ENCODE measurements around the gene CACNA2D2.

The CACNA2D2 gene

DNA sequence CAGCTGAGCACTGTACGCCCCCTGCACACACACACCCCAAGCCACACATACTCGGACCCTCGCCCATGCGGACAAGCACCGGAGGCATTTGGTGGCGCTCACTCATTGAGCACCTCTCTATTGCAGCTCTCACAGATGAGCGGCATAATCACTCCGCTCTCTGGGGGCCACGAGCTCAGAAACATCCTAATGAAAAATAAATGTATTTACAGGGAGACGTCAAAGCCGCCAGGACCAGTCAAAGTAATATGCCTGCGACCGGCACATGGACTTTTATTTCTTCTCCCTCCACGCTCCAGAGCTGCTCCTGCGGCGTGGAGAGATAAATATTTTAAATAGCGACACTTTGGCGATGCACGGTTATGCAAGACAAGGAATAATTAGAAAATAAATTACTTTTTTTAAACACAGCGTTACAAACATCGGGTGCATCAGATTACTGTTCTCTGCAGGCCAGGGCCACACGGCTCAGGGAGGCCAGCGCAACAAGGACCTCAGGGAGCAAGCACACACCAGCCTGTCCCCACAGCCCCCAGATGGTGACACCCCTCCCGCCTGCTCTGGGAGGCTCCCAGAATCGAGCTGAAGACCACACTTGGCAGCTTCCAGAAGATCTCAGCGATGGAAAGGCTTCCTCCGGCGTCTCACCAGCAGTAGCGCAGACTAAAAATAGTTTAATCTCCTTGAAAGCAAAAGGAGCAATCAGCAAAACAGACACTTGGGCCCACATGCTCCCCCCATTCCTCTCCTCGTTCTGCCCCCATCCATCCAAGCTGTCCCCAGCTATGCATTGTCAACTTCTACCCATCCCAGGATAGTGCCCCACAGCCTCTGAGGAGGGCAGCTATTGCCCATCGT, 48.0 kb downstream of the CACNA2D2 start:
- DNase-seq, result no peak

DNA sequence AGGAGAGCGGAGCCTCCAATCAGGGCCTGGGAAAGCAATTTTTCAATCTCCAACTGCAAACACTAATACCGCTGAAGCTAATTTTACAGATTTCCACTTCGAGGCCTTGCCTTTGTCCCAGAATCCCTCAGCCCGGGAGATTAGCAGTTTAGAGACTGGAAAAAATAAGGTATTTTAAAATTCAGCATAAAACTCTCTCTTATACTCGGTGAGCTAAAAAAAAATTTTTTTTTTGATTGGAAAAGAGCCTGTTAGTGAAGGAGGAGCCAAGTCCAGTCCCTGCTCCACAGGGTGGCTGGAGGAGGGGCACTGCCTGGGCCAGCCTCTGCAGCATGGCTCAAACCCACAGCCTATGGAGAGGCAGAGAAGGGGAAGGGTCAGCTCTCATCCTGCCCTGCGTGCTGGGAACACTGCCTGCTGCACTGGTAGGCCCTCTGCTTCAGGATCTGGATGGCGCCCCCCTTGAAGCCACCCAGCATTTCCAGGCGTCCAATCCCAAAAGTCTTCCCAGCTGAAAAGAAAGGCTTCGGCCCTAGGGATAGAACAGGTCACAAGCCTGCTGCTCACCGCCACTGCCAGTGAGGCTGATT, 48.9 kb downstream of the CACNA2D2 start:
- DNase-seq, result no peak

DNA sequence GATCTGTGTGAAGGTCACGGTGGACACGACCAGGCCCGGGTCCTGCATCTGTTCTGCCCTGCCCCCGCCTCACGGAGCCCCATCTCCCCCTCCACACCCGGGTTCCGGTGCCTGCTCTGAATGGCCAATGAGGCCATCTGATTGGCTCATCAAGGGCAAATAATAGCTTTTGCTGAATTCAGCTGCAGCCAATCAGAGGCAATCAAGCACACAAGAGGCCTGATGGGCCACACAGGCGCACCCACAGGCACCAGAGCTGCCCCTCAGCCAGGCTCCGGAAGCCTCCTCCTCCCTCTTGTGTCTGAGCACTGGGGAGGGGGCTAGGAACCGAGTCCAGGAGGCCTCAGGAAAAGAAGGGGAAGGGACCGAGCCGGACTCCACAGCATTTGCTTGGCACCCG, 49.5 kb downstream of the CACNA2D2 start:
- no peak for DNase-seq

DNA sequence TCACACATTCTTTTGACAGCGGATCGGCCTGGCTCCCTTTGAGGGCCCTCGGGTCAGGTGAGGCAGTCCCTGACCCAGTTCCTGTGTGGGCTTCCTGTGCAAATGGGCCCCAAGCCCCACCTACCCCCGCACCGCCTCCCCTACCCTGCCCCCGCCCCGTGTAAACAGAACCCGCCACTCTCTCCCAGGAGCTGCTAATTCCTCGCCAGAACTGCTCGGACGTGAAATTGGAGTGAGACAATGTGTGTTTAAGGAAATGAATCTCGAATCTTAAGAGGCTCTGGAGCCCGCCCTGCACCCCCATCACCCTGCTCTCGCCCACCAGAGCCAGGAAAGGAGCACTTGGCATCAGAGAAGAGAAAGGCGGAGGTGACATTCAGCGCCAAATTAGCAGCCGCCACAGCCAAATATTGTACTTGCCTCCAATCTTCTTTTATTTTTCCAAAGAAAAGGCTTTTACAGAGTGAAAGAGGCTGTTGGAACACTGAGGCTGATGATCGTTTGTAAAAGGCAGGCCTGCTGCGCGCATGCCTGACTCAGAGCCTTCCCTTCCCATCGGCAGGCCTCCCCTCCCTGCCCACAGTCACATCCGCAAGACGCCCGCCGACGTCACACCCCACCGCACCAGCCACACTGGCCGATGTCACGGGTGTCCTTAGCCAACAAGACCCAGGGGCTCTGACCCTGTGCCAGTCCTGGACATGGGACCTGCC, 53.1 kb downstream of the CACNA2D2 start:
- peak; percentile 79 for DNase-seq

DNA sequence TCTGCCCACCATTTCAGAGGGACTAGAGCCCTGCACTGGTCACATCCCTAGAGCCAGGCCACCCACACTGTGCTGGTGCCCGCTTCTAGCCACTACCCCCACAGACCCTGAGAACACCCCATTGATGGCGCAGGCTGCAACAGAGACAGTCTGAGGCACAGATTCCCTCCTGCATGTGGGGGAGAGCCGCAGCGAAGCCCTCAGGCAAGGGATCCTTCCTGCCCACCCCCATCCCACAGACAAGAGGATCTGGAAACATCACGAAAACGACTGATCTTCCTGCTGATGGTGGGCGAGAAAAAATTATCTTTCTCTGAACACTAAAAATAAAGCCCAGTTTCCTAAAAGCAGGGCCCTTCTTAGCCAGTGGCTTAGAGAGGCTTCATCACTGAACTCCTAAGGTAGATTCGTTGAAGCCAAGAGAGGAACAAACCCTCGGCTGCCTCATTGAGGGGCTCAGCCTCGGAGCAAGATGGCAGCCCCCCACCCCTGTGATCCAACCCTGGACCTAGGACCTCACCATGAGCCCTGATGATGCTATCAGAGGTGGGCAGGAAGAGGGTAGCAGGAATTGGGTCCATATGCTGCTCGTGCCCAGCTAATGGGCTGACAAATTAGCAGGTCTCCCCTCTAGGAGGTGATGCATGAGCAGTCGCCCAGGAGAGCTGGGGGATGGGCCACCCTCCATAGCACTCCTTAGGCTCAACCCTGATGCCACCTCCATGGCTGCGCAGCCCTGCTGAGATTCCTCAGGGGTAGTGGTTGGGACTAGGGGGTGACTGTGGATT, 54.5 kb downstream of the CACNA2D2 start:
- no peak for DNase-seq

DNA sequence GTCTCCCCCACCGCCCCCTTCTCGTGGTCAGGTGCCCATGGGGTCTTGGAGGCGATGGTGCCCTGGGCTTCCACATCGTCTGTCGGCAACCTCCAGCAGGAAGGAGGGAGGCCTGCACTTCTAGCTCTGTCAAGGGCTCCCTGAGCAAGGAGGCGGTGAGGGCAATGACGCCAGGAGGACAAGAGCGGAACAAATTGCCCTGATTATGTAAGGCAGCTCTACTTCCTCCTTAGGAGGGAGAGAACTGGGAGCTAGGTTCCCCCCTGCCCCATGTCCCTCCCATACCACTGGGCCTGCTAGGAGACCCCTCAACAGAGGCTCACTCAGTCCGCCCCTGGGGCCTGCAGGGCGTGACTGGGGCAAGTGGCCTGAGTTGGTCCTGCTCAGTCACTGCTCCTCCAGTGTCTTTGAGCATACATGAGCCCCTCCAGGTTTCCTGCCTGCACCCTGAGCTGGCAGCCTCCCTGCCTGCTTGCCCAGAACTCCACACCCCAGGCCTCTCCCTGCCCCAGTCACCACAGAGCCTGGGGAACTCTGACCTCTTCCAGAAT, 56.1 kb downstream of the CACNA2D2 start:
- no peak for DNase-seq

DNA sequence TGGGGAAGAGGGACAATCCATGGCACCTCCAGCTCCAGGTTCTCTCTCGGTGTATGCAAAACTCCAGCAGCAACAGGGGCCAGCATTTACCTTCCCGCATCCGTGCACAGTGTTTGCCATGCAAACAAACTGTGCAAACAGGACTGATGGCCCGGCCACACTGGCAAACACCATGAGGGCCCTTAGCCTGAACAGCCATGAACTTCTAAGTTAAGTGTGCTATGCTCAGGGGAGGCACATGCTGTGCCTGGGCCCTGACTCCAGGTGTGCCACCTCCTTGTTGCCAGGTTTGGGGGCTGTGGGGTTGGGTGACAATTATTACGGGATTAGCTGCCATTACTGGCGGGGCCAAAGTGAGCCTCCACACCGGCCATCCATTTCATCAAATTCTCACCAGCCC, 57.5 kb downstream of the CACNA2D2 start:
- DNase-seq, result no peak

DNA sequence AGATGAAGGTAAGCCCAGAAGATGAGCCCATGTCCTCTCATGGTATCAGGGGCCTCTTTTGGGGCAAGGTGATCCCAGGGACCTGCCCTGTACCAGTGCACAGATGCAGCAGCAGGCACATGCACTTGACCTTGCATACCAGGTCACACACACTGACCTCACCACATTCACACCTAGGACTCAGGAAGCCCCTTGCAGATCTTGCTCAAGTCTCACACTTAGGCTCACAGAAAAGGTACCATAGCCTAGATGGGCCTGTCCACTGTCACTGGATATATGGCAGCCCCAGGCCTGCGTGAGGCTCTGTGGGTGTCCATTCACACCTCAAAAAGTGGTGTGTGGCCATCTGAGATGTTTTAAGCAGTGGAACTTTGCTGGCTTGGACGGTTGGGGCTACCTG, 58.7 kb downstream of the CACNA2D2 start:
- no peak for DNase-seq

DNA sequence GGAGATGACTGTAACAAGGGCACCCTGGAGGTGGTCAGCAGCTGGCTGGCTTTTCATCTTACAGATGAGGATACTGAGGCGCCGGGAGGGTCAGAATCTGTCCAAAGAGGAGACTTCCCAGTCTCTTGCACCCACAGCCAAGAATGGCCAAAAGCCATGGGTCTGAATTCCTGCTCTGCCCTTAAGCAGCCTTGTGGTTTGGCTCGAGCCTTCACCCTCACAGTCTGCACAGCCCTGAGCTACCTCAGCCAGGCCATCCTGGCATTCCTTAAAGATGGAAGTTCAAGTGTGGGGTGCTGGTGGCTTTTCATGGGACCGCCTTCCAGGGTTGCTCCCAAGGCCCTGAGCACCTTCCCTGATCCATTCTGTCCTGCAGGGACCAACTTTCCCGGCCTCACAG, 59.2 kb downstream of the CACNA2D2 start:
- no peak for DNase-seq

DNA sequence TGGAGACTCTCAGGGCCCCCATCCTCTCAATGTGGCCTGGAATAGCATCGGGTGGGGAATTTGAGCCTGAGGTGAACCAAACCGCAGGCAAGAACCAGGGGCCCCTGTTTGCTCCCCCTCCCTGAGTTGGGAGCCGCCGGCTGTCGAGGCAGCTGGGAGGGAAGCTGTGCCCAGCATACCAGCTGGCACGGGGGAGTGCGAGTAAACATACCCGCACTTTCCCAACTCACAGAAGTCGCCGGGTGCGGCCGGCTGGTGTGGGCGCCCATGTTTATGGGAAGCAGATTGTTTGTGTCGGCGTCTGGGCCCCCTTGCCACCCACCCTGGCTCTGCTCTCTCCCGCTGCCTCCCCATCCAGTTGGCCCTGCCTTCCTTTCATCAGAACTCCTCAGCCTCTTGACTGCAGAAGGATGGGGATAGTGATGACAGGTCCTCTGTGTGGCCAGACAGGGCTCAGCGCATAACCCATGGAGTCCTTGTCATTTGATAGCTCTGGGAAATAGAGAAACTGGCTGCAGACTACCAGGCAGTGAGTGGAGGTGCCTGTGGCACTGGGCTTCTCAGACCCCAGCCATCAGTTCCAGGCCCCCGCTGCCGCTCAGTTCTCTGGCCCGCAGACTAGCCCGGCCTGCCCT, 60.4 kb downstream of the CACNA2D2 start:
- DNase-seq, result no peak

DNA sequence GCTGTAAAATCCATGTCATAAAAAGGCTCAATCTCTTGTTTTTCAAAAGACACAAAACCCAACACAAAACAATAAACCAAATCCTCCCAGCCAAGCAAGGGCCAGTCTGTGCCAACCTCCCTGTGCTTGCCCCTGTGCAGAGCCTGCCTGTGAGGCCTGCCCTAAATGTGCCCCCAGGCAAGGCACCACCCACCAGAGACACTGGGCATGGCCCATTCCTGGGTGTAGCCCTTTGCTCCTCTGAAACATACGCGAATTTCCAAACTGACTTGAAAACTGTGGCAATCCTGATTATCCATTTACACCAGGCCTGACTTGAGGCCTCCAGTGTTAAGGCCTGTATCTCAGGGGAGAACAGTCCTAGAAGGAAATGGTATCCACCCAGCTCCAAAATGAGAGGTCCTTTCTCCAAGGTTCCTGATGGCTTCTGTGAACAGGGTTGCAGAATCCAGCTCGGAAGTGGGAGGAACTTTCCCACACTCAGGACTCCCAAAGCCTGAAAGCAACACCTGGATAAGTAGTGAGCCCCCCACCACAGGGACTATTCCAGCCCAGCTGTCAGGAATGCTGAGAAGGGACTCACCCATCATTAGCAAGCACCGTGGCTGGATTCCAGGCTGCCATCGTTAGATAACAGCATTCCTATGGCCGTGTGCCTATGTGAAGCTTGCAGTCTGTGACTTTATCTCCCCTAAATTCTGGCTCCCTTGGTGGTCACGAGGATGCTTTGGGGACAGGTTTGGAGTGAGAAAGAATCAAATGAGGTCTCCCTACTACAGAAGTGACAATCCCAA, 61.8 kb downstream of the CACNA2D2 start:
- no peak for DNase-seq

DNA sequence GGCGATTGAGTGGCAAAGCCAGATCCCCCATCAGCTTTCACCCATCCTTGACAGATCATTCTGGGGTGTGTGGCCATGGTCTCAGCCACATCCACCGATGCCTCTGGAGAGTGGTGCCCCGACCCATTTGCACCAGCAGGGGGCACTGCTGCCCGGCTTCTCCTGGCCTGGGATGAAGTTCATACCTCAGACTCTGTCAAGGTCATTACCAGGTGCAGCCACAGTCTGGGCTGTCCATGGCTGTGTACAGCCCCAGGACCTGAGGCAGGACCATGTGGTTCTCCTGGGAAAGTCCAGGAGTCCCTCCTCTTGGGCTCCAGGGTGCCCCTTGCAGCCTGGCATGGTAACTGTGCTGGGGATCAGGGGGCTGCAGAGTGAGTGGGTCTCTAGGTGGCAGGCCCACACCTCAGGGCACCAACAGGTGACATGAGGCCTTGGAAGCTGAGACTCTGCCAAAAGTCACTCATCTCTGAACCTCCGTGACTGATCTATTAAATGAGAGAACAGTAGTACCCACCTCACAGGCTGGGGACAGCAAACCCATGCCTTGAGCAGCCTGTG, 67.2 kb downstream of the CACNA2D2 start:
- peak; percentile 82 for DNase-seq

DNA sequence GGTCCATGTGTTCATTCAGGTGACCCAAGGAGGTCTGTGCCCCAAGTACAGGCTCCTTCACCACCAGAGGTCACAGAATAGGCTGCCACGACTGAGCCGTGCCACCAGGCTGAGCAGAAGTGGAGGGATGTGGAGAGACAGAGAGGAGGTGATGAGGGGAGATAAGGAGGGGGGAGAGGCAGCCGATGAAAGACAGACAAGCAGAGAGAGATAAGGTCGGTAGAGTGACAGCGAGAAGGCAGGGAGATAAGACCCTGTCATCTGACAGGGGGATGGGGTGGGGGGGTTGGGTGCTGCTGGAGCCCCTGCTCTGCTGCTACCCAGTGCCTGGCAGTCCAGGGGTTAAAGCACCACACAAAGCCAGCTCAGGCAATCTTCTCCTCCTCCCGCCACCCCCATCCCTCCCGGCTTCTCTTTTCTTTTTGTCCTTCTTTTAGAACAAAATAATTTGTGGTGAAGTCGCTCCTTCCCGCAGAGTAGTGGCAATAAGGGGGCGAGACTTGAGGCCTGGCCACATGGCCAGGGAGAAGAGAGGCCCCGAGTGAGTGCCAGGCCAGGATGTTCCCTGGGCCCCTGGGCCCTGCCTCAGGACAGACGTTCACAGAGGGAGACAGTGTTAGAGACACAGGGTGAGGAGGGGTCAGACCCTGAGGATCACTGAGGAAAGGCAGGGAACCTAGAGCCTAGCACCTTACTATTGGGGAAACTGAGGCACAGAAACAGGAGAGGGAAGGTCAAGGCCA, 67.9 kb downstream of the CACNA2D2 start:
- no peak for DNase-seq

DNA sequence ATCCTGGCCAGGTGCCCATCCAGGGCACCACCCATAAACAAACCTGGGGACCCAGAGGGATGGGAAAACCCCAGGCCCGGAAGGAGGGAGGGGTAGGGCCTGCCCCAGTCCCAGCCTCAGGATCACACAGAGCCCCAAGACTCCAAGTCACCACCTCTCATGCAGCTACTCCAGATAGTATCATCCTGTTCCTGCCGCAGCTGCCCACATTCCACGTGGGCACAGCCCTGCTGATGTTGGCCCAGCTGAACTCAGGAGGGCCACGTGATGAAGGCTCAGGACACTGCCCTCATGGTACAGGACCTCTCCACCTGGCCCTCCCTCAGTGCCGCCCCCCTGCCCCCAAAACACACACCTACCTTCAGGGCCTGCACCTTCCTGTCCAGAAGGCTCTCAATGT, 69.5 kb downstream of the CACNA2D2 start:
- no peak for DNase-seq

DNA sequence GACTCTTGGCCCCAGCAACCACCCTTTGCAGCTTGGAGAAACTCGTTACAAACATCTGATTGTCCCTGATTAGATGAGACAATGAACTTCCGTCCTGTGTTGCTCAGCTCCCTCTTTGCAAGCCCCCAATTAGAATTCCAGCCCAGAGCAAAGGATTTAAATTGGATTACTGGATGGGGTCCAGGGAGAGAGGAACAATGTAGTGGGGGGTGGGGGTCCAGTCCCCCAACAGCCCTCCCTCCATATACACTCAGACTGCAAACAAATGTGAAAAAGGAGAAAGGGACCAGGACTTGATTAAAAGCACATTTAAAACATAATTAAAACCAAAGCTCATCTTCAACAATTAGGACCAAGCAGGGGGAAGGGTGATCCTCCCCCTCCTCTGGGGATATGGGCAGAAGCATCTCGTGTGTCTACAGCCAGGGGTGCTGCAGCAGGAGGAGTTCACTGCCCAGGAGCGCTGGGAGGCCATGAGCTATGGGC, 72.4 kb downstream of the CACNA2D2 start:
- no peak for DNase-seq

DNA sequence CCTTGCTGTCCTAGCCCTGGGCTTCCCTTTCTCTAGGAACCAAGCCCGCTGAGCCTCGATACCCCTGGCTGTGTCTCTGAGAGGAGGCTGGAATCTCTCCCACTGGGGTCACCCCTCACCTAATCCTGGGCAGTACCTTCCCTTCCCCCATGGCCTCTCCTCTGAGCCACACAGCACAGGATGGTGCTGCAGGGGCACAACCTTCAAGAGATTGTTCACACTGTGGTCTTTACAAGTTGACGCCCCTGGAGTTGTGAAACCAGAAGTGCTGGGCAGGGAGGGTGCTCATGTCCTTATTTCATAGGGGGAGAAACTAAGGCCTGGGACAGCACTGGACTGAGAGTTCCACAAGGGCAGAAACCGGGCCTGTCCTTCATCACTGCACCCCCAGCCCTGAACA, 73.2 kb downstream of the CACNA2D2 start:
- DNase-seq, result peak; percentile 39

DNA sequence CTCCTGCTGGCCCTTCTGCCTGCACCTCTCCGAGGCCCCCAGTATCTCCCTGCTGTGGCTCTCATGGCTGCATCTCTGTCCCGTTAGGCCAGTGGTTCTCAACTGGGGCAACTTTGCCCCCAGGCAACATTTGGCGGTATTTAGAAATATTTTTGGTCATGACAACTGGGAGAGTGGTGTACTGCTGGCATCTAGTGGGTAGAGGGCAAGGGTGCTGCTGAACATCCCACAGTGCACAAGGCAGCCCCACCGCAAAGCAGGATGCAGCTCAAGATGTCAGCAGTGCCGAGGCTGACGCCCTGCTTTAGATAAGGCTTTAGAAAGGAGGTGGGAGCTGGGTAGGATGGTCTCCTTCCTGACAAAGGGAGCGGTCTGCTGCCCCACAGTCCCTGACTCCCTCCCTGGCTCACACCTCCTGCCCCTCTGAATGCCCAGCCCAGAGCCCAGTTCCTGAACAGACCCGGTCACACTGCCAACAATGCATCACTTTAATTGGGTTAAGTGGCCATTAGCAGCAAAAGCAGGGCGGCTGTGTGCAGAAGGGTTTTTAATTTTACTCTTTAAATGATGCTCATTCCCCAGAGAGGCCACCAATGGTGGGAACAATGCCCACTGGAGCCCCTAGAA, 75.3 kb downstream of the CACNA2D2 start:
- DNase-seq, result peak; percentile 54

DNA sequence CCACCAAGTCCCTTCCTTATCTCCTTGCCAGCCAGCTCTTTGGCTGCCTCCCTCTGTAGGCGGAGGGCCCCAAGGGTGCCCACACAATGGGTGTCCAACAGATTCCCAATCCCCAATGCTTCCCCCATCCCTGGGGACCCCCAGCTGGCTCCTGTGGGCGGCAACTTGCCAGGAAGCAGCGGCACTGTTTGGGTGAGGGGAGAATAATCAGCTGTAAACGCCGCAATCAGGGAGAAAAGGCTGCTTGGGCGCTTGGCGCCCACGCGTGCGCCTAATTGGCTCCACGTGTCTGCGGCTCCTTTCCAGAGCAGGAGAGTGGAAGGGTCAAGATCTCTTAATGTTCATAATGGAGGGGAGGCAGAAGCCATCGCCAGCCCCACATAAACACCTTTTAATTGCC, 76.2 kb downstream of the CACNA2D2 start:
- no peak for DNase-seq

DNA sequence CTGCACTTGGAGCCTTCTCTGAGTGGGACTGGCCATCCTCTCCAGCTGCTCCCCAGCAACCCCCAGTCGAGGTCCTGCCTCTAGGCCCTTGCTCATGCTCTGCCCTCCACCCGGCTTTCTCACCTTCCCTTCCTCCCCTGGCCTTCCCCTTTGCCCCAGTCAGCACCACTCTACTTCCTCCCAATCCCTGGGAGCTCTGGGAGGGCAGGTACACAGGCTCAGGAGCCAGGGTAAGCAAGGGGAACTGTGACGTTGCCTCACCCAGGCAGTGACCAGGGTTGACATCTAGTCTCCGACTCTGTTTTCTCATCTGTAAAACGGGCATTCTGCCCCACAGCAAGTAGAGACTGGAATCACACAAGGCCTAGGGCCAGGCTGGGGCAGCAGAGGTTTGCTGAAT, 77.5 kb downstream of the CACNA2D2 start:
- DNase-seq, result no peak

DNA sequence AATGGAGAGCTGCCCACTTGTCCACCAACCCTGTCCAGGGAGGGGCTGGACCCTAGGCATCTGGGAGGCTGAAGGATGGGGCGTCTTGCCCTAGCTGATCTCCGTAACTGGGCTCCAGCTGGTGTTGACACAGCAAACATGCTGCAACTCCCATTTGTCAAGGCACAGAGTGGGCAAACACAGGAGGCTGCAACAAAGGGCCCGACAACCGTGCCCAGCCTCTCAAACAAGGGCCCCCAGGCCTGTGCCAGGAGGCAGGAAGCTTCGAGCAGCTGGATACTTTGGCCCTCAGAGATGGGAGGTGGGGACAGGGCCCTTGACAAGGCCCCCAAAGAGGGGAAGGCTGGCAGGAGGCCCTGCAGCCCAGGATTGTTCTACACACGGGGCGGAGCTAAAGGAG, 79.9 kb downstream of the CACNA2D2 start:
- no peak for DNase-seq

Measured in CD4-positive, alpha-beta T cell treated with Interleukin-12 subunit alpha and Interleukin-12 subunit beta, for 1 hour (primary cell).